Right atrium auricular region (tissue), 2 donors: ENCODE data around the gene DPEP2. TPM values are rescaled to one million over a fixed set of nuclear protein-coding genes. Genes with fewer than 3 reads are reported as not detected.
A peak's percentile ranks its signal among the peaks of the same experiment; 100 is the strongest.

Source experiments
- DNase-seq: peaks from one replicate; pipeline ENCODE4 v3.0.0-alpha.2; 2019; ENCODE audit warnings: low spot score
- H3K27ac ChIP-seq, 2 donors: fragments of 200-600 bp; sonication (generic); 1 replicate in 1 of 2; 2 replicates in 1 of 2; pipeline ENCODE4 v1.5.1; 2016 to 2019
- H3K27me3 ChIP-seq, 2 donors: fragments of 200-600 bp; sonication (generic); one replicate each; pipeline versions ENCODE4 v1.5.1 to v1.6.0; 2017 to 2019
- H3K36me3 ChIP-seq: fragments of 200-600 bp; sonication (generic); one replicate; pipeline ENCODE4 v1.5.1; 2016
- H3K4me1 ChIP-seq, 2 donors: fragments of 200-600 bp; sonication (generic); one replicate each; pipeline versions ENCODE4 v1.5.1 to v1.6.0; 2017 to 2019
- H3K4me3 ChIP-seq, 2 donors: fragments of 200-600 bp; sonication (generic); 1 replicate in 1 of 2; 2 replicates in 1 of 2; pipeline ENCODE4 v1.5.1; 2017 to 2019; ENCODE audit warnings: mild to moderate bottlenecking in 1 of 2, moderate library complexity in 1 of 2
- H3K9me3 ChIP-seq, 2 donors: fragments of 200-600 bp; sonication (generic); one replicate each; pipeline ENCODE4 v1.5.1; 2019
- CTCF ChIP-seq, 2 donors: fragments of 200-600 bp; sonication (generic); IDR thresholded peaks; one replicate each; pipeline ENCODE4 v1.5.1; 2019; ENCODE audit warnings: antibody characterized with exemption in 2 of 2
- total RNA-seq, 2 donors: library from RNA; depleted of rRNA; stranded (reverse); fragments of >200 nt; gene quantifications; one replicate each; pipeline ENCODE4 v1.1.0, GENCODE V29; 2016

The DPEP2 gene
- total RNA-seq, 2 donors from 2014 or later: 0.85 to 1.6 TPM

- Histone ChIP-seq H3K27me3 (no peaks in the 10 kb centered on the region), H3K36me3 (peaks cover 48% of the 10 kb centered on the region), H3K4me3 (no peak overlapping the region), H3K9me3 (no peaks in the 10 kb centered on the region), H3K27ac (peak overlapping the region; percentile 96 to 99), H3K4me1 (peaks cover 0 to 89% of the 10 kb centered on the region in 2 donors)
- no peak for TF ChIP-seq CTCF (IDR thresholded peaks at IDR 0.05)
- DNase-seq: no peak
Measured at GRCh38 chr16:67964477-67965131, 34.7 kb downstream of the DPEP2 start.

DNA sequence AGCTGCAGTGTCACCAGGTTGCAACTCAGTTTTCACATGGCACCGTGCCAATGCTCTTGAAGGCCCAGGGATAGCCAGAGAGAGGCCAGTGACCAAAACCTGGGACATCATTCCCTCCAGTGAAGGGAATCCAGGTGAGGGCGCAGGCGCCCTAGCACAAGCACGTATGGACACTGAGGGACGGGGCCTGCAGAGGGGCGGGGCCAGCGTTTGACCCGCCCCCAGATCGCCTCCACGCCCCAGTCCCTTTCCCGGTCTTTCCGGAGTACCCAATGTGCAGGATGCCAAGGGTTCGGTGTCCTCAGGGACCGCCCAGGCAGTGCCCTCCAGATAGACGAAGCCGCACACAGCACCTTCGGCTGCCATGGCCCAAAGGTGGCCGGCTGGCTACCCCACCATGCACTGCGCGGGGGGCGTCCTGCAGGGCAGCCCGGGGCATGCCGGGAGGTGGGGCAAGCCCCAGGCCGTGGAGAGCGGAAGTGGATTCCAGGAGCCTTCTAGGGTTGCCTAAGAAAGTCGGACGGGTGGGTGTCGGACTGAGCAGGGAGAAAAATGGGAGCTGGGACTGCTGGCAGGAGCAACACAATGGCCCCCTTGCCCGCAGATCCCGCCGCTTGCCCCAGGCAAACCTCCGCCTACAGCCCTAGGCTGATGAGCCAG, 35.5 kb downstream of the DPEP2 start:
- H3K36me3 ChIP-seq: peaks cover 56% of the 10 kb centered on the region
- no peak for TF ChIP-seq CTCF (IDR thresholded peaks at IDR 0.05)
- H3K27me3 ChIP-seq: no peaks in the 10 kb centered on the region
- H3K4me3 ChIP-seq: no peak overlapping the region
- DNase-seq: no peak
- H3K9me3 ChIP-seq: no peaks in the 10 kb centered on the region
- H3K4me1 ChIP-seq: peaks cover 0 to 90% of the 10 kb centered on the region in 2 donors
- peak overlapping the region; percentile 96 to 99 for H3K27ac ChIP-seq

- Histone ChIP-seq H3K4me3 (no peak overlapping the region), H3K9me3 (no peaks in the 10 kb centered on the region), H3K27ac (peak overlapping the region; percentile 96 to 99), H3K4me1 (peaks cover 0 to 95% of the 10 kb centered on the region in 2 donors), H3K36me3 (peaks cover 61% of the 10 kb centered on the region), H3K27me3 (no peaks in the 10 kb centered on the region)
- TF ChIP-seq CTCF (IDR thresholded peaks at IDR 0.05): no peak
- no peak for DNase-seq
Measured at GRCh38 chr16:67963292-67963661, 36.0 kb downstream of the DPEP2 start.

DNA sequence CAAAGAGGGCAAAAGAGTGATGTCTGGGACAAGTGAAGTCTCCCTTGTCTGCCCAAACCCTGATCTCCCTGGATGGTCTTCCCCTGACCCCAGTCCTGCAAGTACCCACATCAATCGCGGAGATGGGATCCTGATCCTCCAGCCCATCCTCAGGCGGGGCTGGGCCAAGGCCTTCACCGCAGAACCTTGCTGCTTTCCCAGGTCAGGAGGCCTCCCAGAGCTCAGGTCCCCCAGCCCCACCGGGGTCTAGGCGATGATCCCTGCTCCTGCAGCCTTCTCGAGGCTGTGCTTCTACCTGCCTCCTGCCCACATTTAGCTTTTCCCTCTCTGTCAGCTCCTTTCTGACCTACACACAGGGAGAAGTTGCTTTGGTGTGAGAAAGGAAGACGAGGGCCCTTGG, 37.1 kb downstream of the DPEP2 start:
- TF ChIP-seq CTCF (IDR thresholded peaks at IDR 0.05): no peak

GRCh38 chr16:67961551-67961957, 37.7 kb downstream of the DPEP2 start:
- no peak for DNase-seq
- H3K36me3 ChIP-seq: peaks cover 77% of the 10 kb centered on the region
- TF ChIP-seq CTCF (IDR thresholded peaks at IDR 0.05): no peak

More for the DNA sequence above, 37.1 kb downstream of the DPEP2 start:
- DNase-seq: no peak
- Histone ChIP-seq H3K27me3 (no peaks in the 10 kb centered on the region), H3K27ac (peak overlapping the region; percentile 96 to 99), H3K36me3 (peaks cover 72% of the 10 kb centered on the region), H3K4me1 (peaks cover 0 to 89% of the 10 kb centered on the region in 2 donors), H3K9me3 (no peaks in the 10 kb centered on the region), H3K4me3 (no peak overlapping the region)

More at GRCh38 chr16:67961551-67961957, 37.7 kb downstream of the DPEP2 start:
- Histone ChIP-seq H3K27ac (peak overlapping the region; percentile 96 to 99), H3K9me3 (no peaks in the 10 kb centered on the region), H3K4me1 (peaks cover 0 to 83% of the 10 kb centered on the region in 2 donors), H3K4me3 (no peak overlapping the region), H3K27me3 (no peaks in the 10 kb centered on the region)
